GM12874 (cell line): ENCODE measurements around the gene ERF.

Source experiments
- TF ChIP-seq, protein P1 (sequence below): IDR thresholded peaks from 2 replicates; pipeline ENCODE4 v1.5.1; 2011; ENCODE audit warnings: low read depth, mild to moderate bottlenecking, control low read depth, low read length, moderate library complexity; ENCODE audit not compliant: insufficient read depth

The ERF gene

DNA sequence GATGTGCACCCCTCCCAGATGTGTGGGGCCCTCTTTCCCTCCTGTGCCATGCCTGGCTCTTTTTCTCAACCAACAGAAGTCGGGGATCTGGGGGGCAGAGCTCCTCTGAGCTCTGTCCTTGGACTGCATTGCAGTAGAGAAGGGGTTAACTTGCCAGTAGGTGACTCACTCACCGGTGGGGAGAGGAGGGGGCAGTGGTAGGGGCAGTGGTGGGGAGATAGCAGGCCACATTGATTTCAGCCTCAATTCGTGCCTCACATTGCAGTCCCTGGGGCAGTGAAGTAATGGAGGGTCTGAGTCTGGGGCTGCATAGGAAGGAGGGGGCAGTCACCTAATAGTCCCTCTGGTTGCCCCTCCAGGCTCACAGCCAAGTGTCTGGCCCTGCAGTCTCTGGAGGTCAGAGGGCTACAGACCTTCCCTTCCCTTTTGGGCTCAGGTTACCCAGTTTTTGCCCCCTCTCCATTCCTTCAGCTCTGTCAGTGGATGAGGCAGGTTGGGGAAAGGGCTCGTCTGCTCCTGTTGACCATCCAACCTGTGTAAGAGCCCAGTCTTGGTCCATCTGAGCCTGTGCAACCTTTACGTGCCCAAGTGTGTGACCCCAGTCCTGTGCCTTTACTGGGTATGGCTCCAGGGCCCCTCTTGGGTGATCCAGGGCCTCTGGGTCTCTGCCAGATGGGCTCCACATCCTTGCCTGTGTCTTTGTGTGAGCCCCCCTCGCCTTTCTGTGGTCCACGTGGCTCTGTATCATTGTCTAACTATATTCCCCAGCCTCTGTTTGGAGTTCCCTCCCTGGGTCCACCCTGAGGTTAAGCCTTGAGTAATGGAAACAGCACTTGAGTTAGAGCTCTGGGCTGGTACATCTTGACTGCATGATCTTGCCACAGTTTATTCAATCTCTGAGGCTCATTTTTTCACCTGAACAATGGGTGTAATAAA, 27.2 kb upstream of the ERF start:
- TF ChIP-seq, protein P1, sequence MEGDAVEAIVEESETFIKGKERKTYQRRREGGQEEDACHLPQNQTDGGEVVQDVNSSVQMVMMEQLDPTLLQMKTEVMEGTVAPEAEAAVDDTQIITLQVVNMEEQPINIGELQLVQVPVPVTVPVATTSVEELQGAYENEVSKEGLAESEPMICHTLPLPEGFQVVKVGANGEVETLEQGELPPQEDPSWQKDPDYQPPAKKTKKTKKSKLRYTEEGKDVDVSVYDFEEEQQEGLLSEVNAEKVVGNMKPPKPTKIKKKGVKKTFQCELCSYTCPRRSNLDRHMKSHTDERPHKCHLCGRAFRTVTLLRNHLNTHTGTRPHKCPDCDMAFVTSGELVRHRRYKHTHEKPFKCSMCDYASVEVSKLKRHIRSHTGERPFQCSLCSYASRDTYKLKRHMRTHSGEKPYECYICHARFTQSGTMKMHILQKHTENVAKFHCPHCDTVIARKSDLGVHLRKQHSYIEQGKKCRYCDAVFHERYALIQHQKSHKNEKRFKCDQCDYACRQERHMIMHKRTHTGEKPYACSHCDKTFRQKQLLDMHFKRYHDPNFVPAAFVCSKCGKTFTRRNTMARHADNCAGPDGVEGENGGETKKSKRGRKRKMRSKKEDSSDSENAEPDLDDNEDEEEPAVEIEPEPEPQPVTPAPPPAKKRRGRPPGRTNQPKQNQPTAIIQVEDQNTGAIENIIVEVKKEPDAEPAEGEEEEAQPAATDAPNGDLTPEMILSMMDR, result no peak

DNA sequence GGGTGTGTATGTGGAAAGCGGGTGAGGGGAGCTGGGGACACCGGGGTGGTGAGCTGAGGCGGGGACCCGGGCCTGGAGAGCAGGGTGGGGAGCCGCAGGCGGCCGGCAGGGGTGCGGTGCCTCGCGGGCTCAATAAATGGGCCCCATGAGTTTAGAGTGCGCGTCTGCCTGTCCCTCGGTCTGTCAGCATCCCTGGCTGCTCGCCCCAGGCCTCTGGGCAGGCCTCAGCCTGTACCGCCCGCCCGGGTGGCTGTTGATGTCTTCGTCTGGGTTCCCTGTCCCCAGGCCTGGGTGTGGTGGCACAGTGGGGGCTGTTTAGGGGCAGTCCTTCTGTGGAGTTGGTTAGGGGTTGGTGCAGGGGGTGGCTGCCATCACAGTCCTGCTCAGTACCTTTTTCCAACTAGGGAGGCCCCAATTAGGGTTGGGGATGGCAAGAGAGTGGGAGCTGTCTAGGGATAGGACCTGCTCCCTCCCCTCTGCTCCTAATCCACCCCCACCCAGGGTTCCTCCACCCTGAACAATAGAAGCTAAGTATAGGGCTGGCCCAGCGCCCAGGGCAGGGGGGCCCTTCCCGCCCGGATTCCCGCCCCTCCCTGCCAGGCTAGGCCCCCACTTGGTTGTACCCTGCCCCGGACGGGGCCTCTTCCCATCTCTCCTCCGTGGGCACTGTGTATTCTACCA, 26.4 kb upstream of the ERF start:
- TF ChIP-seq, protein P1, result peak; percentile 34; the same call in 1 of the 2 replicates

DNA sequence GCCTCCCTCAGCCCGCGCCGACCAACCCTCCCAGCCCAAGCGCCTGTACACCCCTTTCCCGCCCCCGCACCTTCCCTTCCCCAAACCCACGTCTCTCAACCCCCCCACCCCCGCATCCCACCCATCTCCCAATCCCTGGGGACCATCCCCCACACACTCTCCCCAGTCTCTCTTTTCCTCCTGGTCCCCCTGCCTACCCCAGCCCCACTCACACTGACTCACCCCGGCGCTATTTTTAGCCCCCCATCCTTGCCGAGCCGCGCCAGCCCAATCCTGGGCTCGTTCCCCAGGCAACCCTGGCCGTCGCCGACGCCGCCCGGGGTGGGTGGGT, 25.9 kb upstream of the ERF start:
- TF ChIP-seq, protein P1, result no peak

DNA sequence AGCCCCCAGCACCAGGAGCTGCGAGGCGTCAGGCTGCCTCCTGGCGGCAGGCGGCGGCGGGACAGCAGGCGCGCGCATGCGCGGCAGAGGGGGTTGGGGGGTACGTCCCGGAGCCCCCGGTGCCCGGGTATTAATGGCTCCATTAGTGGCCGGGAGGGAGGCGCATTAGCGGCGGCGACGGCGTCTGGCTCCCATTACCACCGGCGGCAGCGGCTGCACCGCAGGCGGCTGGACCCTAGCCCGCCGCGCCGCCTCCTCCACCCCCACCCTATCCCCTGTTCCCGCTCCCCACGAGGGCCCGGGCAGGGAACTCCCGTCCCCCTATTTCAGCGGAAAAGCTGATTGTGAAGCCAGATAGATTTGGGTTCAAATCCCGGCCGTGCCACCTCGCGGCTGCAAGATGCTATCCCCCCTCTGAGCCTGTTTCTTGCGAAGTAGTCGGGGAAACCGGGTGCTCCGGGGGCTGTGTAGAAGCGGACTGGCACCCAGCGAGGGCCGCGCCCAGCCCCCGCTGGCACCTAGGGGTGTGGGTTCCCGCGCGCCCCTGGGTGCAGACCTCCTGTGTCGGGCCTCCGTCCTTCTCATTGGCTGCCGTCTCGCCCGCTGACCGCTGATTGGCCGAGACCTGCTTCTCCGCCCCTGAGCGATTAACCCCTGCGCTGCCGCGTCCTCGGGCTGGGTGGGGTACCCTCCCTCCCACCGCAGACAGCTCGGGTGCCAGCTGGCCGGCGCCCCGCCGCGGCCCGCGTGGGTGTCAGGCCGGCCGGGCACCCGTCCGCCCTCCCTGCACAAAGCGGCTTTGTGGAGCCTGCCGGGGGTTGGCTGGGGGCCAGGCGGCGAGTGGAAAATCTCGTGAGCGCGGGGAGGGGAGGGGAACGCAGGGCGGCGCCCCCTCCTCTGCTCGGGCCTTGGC, 25.2 kb upstream of the ERF start:
- TF ChIP-seq, protein P1, result peak; percentile 99

DNA sequence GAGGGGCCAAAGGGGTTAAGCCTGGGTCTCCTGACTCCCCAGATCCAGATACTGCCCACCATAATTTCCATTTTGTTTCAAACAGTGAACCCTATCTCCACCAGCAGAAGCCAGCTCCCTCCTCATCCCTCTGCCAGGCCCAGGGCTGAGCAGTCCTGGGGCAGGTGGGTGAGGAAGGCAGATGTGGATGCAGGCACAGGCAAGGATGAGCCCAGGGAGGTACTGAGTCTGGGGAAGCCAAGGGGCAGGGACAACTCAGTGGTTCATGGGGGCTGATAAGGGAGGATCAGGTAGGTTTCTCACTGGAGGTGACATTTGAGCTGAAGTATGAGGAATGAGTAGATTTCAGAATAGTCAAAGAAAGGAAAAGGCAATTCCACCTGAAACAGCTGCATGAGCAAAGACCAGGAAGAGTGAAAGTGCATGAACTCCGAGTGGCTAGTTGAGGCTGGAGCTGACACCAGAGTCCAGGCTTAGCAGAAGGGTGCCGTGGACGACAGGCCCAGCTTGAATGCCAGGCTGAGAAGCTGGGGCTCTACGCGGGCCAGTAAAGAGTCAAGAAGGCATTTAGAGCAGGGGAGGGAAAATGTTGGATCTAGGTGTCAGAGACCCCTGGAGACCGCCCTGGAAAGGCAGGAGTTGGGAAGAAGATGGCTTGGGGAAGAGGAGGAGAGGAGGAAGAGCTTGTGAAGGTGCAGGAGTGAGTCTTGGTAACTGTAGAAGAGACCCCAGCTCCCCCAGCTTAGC, 24.4 kb upstream of the ERF start:
- TF ChIP-seq, protein P1, result no peak

DNA sequence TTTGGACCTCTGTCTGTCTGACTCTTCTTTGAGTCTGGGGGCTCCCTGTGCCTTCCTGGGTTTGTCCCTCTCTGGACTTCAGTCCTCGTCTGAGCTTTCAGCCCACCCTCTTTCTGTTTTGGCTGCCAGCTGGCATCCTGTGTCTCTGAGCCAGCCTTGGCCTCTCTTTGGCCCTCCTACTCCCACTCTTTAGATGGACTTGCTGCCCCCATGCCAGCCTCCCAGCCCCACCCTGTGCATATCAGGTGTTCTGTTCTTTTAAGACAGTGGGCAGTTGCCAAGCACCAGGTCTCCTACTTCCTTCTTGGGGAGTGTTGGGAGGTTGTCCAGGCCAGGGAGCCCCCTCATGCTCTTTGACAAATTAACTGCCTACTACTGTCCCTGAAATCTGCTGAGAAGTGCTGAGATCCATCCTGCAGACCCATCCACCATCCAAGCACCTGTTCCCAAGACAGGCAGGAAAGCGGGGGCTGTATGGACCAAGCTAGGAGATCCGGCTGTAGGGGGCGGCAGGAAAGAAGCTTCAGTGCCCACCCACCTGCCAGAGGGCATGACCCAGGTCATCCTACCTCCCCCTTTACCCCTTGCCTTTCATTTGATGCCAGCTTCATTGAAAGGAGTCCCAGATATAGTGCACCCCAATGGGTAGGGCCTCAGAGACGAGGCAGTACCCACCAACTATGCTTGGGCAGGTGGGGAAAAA, 23.7 kb upstream of the ERF start:
- TF ChIP-seq, protein P1, result no peak
